GM18502 (cell line): Measurements from ENCODE around the gene ZBTB18.
"Not testable (repeated sequence)": the region's sequence is repeated elsewhere in the genome, so short reads cannot be mapped to it uniquely, and the experiment has no call there.

ENCODE experiments used
- ATAC-seq: cut with Tn5 transposase; IDR thresholded peaks from one replicate; pipeline ENCODE4 v1.9.1; 2021; ENCODE audit warnings: mild to moderate bottlenecking; ENCODE audit not compliant: unreplicated experiment, poor library complexity

The ZBTB18 gene

DNA sequence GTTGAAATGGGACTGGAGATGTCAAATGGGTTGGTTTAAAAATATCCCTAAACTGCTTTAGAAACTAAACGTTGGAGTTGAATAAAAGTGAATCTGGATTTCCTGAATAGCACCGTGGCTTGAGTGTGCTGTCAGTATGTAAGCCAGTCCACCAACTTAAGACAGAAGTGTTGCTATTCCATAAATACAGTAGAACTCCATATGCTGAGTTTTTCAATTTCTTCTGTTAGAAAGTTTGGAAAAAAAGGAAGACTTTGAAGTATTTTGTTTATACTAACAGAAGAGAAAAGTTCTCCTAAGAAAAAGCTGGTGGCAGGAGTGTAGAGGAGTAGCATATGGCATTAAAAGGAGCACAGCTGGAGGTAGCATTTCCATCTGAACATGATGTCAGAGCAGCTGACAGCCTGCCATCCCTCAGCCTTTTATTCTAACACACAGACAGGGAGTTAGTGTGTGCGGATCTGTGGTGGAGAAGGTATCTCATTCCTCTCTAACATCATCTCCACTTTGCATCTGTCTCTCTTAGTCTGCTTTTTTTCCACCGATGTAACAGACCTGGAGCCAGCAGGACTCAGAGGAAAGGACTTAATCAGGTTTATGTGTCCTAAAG is at the start of gene ZBTB18:
Gene ZBTB18, plus strand, starts transcription at position 449 of the 610 bp plus-strand sequence. Its CDS starts 149 bp downstream, at position 598.
- no peak for ATAC-seq

DNA sequence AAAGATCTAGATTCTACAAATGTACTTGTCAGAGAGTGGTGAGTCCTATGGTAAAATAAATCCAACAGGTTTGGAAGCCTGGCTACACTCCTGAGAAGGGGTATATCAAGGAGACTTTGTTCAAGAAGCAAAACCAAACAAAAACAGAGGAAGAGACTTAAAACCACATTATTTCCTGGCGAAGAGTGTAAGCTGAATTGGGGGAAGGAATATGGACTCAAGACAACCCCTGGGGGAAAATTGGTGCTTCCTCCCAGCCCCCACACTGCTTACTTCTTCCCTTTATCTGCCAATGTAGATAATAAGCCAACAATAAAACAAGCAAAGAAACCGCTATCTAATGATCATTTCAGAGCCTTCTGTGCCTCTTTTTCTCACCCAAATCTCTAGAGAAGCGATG is 48.4 kb upstream of the ZBTB18 start:
- ATAC-seq: no peak

GRCh38 chr1:244005455-244005854 is 45.6 kb upstream of the ZBTB18 start:
- ATAC-seq: no peak

- ATAC-seq: no peak
These were observed 44.6 kb upstream of the ZBTB18 start for GRCh38 chr1:244006381-244006901.

- no peak for ATAC-seq
These were observed 44.1 kb upstream of the ZBTB18 start for GRCh38 chr1:244006961-244007360.

- ATAC-seq: peak; percentile 66
These were observed 40.9 kb upstream of the ZBTB18 start for GRCh38 chr1:244010191-244010590.

DNA sequence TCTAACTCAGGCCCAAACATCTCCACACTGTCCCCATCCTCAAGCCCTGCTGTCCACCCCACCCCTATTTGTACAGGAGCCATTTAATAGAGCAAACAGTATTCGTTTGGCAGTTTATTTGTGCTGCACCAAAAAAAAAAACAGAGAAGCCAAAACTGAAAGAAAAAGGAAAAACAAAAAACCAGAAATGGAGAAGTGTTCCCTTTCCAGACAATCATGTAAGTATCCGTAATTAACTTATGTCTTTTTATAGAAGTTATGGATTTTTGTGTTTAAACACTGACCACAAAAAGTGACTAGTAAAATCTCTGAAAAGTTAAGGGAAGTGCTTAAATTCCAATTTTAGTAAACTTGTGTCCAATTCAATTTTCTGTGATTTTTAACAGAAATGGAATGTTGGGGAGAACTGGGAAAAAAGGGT is 40.4 kb upstream of the ZBTB18 start:
- ATAC-seq: no peak

DNA sequence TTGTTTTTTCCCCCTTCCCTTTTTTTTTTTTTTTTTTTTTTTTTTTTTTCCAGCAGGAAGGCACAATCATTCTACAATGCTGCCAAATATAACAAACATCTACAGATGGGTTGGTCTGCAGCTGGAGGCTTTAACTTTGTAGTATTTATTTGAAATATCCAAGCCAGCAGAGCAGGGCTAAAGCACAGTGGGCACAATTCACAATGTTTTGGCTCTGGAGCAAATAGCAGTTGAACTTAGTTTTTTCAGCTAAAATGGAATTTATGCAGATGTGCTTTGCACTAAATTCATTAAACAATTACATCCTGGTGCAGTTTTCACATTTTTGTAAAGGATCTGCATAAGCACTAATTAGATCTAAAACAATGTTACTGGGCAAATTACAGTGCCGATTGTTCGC is 39.8 kb upstream of the ZBTB18 start:
- no peak for ATAC-seq

- ATAC-seq: no peak
These were observed 39.3 kb upstream of the ZBTB18 start for GRCh38 chr1:244011786-244012185.

- no peak for ATAC-seq
These were observed 38.9 kb upstream of the ZBTB18 start for GRCh38 chr1:244012202-244012601.

GRCh38 chr1:244013100-244013499 is 38.0 kb upstream of the ZBTB18 start:
- ATAC-seq: no peak

DNA sequence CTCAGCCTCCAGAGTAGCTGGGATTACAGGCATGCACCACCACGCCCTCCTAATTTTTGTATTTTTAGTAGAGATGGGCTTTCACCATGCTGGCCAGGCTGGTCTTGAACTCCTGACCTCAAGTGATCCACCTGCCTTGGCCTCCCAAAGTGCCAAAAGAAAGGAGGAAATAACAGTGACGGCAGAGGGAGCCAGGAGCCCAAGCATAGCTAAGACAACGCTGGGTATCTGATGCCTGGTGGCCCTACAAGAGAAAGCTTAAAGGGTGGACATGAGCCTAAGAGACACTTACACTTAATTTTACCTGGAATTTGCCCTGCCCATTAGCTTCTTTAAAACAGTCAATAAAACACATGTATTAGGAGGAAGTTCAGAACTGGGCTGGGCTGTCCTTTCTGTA is 36.2 kb upstream of the ZBTB18 start:
- not testable (repeated sequence) for ATAC-seq

- ATAC-seq: no peak
These were observed 31.0 kb upstream of the ZBTB18 start for GRCh38 chr1:244019982-244020485.

DNA sequence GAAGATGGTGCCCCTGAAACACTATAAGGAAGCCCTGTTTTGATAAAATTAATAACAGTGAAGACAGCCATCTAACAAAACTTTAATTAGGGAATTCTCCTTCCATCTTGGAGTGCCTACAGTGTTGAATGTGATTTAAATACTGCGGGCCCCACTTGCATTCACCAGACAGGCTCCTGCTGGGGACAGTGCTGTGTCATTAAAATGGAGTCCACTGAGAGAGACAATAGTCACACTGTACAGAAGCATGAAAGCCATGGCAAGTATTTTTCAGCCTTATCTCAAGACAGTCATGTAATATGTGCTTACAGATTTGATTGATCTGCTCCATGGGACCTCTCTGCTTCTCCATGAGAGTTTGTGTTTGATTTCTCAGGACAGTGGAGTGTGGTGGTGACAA is 29.7 kb upstream of the ZBTB18 start:
- no peak for ATAC-seq

- ATAC-seq: no peak
These were observed 28.8 kb upstream of the ZBTB18 start for GRCh38 chr1:244022311-244022710.

DNA sequence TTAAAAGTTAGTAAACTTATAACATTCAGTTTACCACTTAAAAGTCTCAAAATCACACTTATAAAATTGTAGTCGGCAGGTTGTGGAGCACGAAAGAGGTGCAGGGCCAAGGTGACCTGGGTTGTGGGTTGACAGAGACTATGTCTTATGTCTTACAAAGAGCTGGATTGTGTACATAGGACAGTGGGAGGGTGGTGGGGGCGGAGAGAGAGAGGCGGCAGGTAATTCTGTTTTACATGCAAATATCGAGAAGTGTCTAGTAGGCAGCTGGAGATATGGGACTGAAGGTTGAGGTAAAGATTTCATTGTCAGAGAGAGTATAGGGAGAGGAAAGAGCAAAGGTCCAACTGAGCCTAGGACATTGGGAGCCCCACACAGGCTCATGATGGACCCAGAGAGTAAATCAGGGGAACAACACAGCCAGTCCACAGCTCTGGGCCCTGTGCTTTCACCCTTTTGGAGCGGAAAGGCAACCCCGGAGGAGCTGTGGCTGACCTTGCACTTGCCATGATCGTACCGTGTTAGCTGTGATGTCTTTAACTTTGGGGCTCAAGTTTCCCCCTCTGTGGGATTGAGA is 28.1 kb upstream of the ZBTB18 start:
- no peak for ATAC-seq

DNA sequence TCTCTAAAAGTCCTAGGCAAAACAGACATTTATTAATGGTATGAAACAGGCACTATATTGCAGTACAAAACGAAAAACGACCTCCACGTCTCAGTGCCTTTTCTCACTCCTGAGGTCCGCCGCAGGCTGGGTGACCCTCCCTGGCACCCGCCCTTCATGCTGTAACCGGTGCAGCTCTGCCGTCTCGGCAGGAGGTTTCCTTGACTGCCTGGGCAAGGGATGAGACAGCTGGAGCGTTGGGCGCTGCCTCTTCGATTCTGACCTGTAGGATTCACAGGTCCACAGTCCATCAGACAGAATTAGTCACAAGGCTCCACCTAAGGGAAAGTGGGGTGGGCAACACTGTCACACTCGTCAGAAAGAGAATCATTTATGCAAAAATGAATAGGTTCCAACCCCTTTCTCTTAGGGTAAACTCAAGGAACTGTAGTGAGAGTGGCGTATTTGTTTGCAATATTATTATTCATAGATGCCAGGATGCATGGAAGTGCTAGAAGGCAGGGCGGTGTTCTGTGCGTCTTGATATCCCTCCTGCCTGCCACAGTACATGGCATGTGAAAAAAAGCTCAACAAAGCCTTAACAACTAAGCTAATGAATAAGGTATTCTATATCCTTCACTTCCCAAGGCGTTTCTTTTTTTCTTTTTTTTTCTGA is 23.5 kb upstream of the ZBTB18 start:
- ATAC-seq: no peak

DNA sequence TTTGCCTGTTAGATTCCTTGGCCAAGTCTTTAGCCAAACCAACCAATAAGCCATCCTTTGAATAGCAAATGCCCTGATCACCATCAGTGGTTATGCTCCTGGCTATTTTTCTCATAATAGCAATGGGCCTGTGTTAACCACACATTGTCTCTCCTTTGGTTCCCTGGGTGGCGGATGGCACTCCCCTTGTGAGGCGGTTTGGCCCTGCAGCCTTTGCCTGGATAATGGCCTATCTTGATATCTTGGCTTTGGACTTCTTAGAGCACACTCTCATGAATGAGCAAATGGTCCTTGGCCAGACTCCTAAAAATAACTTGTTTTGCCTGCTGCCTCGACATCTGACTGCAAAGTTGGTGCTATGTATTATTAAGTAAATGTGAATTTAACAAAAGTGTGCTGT is 22.4 kb upstream of the ZBTB18 start:
- ATAC-seq: no peak

GRCh38 chr1:244029124-244029523 is 22.0 kb upstream of the ZBTB18 start:
- ATAC-seq: no peak

GRCh38 chr1:244030481-244031040 is 20.5 kb upstream of the ZBTB18 start:
- no peak for ATAC-seq

- ATAC-seq: no peak
These were observed 15.7 kb upstream of the ZBTB18 start for GRCh38 chr1:244035358-244035757.
